HG03469 (cell line): ENCODE data around the gene EYA3.

Experiments
- ATAC-seq: cut with Tn5 transposase; IDR thresholded peaks from one replicate; pipeline ENCODE4 v1.9.1; 2021; ENCODE audit warnings: mild to moderate bottlenecking, moderate library complexity, moderate number of reproducible peaks; ENCODE audit not compliant: unreplicated experiment

EYA3 gene

GRCh38 chr1:28088168-28088961, at the start of gene EYA3:
TSS of gene EYA3 (minus strand) at chr1:28088610. CDS start at chr1:28058026, 30,584 bp downstream.
- ATAC-seq, result peak; percentile 49

- ATAC-seq, result no peak
These were observed 48.7 kb upstream of the EYA3 start for GRCh38 chr1:28136922-28137613.

DNA sequence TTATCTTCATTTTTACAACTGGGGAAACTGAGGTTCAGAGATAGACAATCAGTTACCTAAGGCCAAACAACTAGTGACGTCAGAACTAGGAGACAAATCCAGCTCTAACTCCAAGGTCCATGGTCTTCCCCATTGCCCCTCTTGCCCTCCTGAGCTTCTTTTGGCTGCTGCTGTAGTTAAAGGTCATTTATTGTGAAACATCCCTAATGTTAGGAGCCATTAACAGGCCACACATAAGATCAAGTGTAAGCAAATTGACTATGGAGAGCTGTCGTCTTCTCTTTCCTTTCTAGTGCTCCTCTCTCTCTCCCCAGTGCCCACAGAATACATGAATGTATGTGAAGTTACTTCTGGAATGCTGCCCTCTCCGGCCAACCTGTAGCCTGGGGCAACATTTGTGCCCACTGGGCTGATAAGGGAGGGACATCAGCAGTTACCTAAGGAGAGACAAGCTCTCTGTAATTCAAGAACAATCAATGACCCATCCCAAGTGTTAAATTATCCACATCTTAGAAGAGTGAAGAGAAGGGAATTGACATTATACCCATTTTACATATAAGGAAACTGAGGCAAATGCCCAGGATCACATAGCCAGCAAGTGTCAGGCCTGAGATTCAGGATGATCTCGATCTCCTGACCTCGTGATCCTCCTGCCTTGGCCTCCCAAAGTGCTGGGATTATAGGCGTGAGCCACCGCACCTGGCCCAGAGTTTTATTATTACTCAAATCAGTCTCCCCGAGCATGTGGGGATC, 47.9 kb upstream of the EYA3 start:
- ATAC-seq, result no peak

DNA sequence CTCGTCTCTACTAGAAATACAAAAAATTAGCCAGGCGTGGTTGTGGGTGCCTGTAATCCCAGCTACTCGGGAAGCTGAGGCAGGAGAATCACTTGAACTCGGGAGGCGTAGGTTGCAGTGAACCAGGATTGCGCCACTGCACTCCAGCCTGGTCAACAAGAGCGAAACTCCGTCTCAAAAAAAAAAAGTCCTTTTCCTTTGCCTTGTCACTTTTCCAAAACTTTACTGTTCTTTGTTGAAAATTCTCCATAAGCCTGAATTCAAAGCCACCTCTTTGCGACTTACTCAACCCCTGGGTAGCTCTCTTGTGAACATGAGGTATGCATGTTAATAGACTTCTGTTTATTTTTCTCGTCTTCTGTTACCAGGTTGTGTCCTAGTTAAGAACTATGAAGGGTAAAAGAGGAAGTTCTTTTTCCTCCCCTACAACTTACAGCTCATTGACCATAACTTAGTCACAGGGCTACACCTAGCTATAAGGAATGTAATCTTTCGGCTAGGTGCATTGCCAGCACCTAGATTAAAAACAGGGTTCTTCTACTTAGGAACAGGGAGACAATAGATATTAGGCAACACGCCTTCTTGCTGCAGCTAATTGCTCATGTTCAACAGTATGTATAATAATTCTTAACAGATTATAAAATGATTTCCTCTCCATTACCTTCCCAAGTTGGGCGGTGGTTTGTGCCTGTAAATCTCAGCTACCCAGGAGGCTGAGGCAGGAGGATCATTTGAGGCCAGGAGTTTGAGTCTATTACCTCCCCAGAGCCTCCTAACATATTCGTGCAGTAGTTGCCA, 47.2 kb upstream of the EYA3 start:
- ATAC-seq, result no peak

- no peak for ATAC-seq
These were observed 46.3 kb upstream of the EYA3 start for GRCh38 chr1:28134651-28135207.

- ATAC-seq, result no peak
These were observed 44.1 kb upstream of the EYA3 start for GRCh38 chr1:28132171-28133167.

- no peak for ATAC-seq
These were observed 42.5 kb upstream of the EYA3 start for GRCh38 chr1:28130901-28131300.

DNA sequence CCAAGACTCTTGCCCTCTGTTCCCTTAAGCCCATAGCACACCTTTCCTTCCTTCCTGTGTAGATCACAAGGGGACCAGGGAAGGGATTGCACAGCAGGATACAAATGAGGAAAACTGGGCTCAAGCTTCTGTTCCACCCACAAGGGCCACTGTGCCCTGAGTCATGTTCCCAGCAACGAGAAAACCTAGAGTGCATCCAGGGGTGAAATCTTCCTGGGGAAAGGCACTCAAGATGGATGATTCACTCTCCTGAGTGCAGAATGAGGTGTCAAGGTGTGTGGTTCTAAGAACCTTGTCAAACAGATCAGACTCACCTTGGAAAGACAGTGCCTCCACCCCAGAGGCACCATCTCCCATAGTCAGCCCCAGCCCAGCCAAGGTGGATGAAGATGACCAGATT, 40.7 kb upstream of the EYA3 start:
- ATAC-seq, result no peak

GRCh38 chr1:28127617-28128257, 39.3 kb upstream of the EYA3 start:
- no peak for ATAC-seq

- ATAC-seq, result no peak
These were observed 38.5 kb upstream of the EYA3 start for GRCh38 chr1:28126783-28127490.

DNA sequence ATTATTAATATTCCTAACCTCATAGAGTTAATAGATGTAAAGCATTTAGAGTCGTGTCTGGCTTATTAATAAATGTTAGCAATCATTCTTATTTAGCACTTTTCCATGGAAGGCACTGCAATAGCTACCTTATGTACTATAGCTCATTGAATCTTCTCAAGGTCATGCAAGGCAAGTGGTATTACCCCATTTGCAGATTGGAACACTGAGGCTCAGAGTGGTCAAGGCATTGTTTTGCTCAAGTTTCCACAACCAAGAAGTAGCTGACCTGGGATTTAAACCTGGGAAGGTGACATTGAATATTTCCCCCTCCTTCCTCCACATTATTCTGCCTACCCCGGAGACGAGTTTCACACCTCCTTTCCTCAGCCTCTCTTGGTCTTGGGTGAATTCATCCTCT, 37.8 kb upstream of the EYA3 start:
- no peak for ATAC-seq

DNA sequence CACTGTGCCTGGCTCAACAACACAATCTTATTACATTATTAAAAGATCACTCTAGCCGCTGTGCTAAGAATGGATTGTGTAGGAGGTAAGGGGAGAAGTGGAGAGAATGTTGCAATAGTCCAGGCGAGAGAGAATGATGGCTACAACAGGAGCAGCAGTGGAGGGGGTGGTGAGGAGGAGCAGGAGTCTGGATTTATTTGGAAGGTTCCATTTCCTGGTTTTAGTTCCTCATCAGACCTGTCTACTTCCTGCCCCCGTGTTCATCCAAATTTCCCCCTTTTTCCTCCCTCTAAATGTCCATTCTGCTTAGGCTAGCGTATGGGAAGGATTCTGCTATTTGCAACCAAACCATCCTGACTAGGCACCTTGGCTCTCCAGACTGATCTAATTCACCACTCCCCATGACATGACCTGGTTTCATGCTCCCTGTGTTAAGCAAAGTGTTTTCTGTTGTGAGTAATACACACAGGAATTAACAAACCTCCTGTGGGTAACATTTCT, 35.1 kb upstream of the EYA3 start:
- ATAC-seq, result no peak

DNA sequence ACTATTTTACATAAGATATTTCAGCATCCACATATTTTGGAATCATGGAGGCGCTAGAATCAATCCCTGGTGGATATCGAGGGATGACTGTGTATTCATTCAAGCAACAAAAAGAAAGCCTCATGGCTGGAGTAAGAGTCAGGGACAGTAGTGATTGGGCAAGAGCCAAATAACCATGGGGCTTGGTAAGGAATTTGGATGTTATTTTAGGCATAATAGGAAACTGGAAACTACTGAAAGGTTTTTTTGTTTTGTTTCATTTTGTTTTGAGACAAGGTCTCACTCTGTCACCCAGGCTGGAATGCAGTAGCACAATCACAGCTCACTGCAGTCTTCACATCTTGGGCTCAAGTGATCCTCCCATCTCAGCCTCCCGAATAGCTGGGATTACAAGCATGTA, 33.8 kb upstream of the EYA3 start:
- ATAC-seq, result no peak

- no peak for ATAC-seq
These were observed 31.1 kb upstream of the EYA3 start for GRCh38 chr1:28119556-28119955.

DNA sequence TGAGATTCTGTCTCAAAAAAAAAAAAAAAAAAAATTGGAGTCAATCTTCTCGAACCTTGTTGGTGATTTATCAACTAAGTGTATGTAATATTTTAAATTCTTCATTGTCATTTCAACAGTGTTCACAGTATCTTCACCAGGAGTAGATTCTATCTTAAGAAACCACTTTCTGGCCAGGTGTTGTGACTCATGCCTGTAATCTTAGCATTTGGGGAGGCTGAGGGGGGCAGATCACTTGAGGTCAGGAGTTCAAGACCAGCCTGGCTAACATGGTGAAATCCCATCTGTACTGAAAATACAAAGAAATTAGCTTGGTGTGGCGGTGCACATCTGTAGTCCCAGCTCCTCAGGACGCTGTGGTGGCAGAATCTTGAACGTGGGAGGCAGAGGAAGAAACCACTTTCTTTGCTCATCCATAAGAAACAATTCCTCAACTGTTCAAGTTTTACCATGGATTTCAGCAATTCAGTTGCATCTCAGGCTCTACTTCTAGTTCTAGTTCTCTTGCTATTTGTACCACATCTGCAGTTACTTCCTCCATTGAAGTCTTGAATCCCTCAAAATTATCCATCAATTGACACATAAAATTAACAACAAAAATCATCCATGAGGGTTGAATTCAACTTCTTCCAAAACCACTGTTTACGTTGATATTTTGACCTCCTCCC, 30.4 kb upstream of the EYA3 start:
- ATAC-seq, result no peak

DNA sequence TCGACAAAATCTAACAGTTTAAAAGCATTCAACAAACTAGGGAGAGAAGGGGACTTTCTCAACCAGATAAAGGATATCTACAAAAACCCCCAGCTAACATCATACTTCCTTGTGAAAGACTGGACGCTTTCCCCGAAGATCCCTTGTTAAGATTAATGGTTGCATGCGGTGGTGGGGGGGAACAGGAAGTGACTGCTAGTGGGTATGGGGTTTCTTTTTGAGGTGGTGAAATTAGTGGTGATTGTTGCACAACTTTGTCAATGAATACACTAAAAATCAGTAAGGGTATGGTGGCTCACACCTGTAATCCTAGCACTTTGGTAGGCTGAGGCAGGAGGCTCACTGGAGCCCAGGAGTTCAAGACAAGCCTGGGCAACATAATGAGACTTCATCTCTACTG, 26.9 kb upstream of the EYA3 start:
- no peak for ATAC-seq

DNA sequence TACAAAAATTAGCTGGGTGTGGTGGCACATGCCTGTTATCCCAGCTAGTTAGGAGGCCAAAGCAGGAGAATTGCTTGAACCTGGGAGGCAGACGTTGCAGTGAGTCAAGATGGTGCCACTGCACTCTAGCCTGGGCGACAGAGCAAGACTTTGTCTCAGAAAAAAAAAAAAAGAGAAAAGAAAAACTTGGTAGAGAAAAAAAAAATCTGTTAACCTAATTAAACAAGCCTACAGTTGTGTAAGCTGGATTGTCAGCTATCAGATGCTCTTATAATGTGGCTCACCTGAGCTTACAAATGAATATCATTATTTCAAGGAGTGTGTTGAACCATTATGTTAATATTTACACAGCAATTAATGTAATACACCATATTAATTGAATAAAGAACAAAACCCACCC, 26.4 kb upstream of the EYA3 start:
- ATAC-seq, result no peak

DNA sequence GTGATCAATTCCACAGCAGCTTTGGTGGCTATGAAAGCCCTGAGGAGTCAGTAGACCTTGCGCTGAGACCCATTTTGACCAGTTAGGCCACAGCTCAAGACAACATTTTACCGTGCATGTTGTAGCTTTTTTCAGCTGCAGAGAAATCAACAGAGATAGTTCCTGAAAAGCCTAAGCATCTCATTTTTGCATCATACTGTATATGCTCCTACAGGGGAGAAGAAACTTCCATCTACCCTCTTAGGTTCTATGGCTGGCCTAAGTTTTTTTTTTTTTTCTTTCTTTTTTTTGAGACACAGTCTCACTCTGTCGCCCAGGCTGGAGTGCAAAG, 24.8 kb upstream of the EYA3 start:
- ATAC-seq, result no peak
